Prostate gland (tissue), 2 donors: ENCODE results near the gene ZNF664. TPM values are rescaled to one million over a fixed set of nuclear protein-coding genes. Genes with fewer than 3 reads are reported as not detected.
"Not testable (repeated sequence)": the region's sequence is repeated elsewhere in the genome, so short reads cannot be mapped to it uniquely, and the experiment has no call there.

Experiments
- DNase-seq: peaks from one replicate; pipeline ENCODE4 v3.0.0-alpha.2; 2019; ENCODE audit warnings: low spot score
- H3K27ac ChIP-seq, 2 donors: fragments of 200-600 bp; sonication (generic); 2 replicates each; pipeline ENCODE4 v1.5.1; 2017 to 2019
- H3K27me3 ChIP-seq: fragments of 200-600 bp; sonication (generic); replicated peaks from 2 replicates; pipeline ENCODE4 v1.5.1; 2019; ENCODE audit not compliant: insufficient read depth
- H3K36me3 ChIP-seq, 2 donors: fragments of 200-600 bp; sonication (generic); 1 replicate in 1 of 2; 2 replicates in 1 of 2; pipeline versions ENCODE4 v1.5.1 to v1.8.1; 2017 to 2019
- H3K4me1 ChIP-seq: fragments of 200-600 bp; sonication (generic); replicated peaks from 2 replicates; pipeline ENCODE4 v1.5.1; 2019
- H3K4me3 ChIP-seq, 2 donors: fragments of 200-600 bp; sonication (generic); 2 replicates each; pipeline ENCODE4 v1.5.1; 2017 to 2019
- H3K9me3 ChIP-seq: fragments of 200-600 bp; sonication (generic); 2 replicates; pipeline ENCODE4 v1.5.1; 2017
- POLR2A ChIP-seq: fragments of 450-650 bp; IDR thresholded peaks from one replicate; pipeline ENCODE4 v1.6.1; 2016; ENCODE audit warnings: antibody characterized with exemption, mild to moderate bottlenecking
- POLR2AphosphoS5 ChIP-seq: sonication (generic); formaldehyde crosslinking; IDR thresholded peaks from one replicate; pipeline ENCODE4 v1.6.1; 2017; ENCODE audit warnings: antibody characterized with exemption
- WGBS: methylation state at CpG from one replicate; pipeline ENCODE4 v1.1.5; 2018; 5-methylcytosine and 5-hydroxymethylcytosine counted together
- intact Hi-C: fragments of 100-400 bp; cut with DNase I; formaldehyde crosslinking; loops from one replicate; pipeline ENCODE4 v1.14.2; 2022
- total RNA-seq, 2 donors: library from RNA; depleted of rRNA; stranded (reverse); fragments of >200 nt; gene quantifications; one replicate each; pipeline ENCODE4 v1.1.0, GENCODE V29; 2016
- TF ChIP-seq, protein P1 (sequence below), 4 experiments: fragments of 200-600 bp in 2 of 4; fragments of 450-650 bp in 2 of 4; sonication (generic) in 2 of 4; IDR thresholded peaks; 1 replicate in 3 of 4; 2 replicates in 1 of 4; pipeline ENCODE4 v1.5.1; 2016 to 2019; ENCODE audit warnings: antibody characterized with exemption in 4 of 4, mild to moderate bottlenecking in 2 of 4, moderate library complexity in 2 of 4

The ZNF664 gene
- total RNA-seq, 2 donors from 2014 or later, result 59.4 to 70.5 TPM

DNA sequence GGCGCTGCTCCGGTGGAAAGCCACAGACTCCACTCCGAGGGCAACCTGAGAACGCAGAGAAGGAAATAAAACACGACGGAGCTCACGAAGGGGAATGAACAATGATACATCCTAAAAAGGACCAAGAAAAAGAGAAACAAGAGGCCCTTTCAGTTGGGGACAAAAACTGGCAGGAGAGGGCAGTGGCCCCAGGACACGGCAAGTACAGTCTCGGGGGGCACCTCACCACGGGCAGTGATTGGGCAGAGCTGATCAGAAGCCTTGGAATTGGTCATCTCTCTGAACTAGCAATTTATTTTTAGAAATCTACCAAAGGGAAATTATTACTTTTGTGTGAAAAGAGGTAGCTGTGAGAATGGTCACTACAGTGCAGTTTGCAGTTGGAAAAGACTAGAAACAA is 28.3 kb upstream of the ZNF664 start:
- H3K27me3 ChIP-seq, result no peaks in the 10 kb centered on the region
- no peaks in the 10 kb centered on the region for H3K4me1 ChIP-seq
- no peak for TF ChIP-seq POLR2A
- intact Hi-C loops, result no loop called here
- no peak for DNase-seq
- WGBS, result 90% methylated on average over 10 of the region's 10 CpGs
- no peak overlapping the region for H3K4me3 ChIP-seq
- no peaks in the 10 kb centered on the region for H3K9me3 ChIP-seq
- peaks cover 0 to 3% of the 10 kb centered on the region in 2 donors for H3K36me3 ChIP-seq
- no peak overlapping the region for H3K27ac ChIP-seq

DNA sequence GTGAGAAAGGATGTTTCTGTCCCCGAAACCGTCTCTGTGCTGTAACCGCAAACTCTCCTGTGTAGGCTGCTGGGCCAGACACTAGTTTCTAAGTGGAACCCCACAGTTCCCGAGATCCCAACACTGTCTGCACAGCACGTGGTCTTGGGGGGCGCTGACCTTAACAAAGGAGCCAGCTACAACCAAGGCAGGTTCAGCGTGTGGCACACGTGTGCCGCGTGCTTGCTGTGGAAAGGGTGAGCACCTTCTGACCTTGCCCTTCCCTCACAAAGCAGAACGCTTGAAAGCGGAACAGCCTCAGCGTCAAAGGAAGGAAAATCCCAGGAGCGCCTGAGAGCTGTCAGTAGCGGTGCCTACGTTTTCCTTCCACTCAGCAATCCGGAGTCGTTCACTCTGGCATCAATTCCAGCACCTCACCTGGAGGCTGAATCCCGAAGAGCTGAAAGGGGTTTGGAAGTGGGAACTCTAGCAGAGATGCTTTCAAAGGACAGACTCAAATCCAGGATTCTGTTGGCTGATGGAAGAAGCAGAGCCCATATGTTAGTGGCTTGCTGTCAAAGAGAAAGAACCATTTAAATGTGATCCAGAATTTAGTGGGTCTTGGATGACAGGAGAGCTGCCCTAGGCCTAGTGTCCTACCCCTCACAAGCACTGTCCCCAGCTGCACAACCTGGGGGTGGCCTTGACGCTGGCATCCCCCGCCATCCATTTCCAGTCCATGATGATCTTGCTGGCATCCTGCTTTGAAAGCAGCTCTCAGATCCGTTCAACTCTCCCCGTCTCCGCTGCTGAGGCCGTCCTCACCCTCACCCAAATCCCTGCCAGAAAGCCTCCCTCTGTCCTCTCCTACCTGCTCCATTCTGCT is 27.5 kb upstream of the ZNF664 start:
- Histone ChIP-seq H3K4me3 (no peak overlapping the region), H3K4me1 (no peaks in the 10 kb centered on the region), H3K9me3 (no peaks in the 10 kb centered on the region), H3K36me3 (peaks cover 0 to 3% of the 10 kb centered on the region in 2 donors), H3K27ac (no peak overlapping the region), H3K27me3 (no peaks in the 10 kb centered on the region)
- TF ChIP-seq POLR2AphosphoS5, result no peak
- TF ChIP-seq POLR2A, result no peak
- TF ChIP-seq, protein P1, sequence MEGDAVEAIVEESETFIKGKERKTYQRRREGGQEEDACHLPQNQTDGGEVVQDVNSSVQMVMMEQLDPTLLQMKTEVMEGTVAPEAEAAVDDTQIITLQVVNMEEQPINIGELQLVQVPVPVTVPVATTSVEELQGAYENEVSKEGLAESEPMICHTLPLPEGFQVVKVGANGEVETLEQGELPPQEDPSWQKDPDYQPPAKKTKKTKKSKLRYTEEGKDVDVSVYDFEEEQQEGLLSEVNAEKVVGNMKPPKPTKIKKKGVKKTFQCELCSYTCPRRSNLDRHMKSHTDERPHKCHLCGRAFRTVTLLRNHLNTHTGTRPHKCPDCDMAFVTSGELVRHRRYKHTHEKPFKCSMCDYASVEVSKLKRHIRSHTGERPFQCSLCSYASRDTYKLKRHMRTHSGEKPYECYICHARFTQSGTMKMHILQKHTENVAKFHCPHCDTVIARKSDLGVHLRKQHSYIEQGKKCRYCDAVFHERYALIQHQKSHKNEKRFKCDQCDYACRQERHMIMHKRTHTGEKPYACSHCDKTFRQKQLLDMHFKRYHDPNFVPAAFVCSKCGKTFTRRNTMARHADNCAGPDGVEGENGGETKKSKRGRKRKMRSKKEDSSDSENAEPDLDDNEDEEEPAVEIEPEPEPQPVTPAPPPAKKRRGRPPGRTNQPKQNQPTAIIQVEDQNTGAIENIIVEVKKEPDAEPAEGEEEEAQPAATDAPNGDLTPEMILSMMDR (IDR thresholded peaks at IDR 0.05), result no peak
- no peak for DNase-seq
- 81% methylated on average over 25 of the region's 25 CpGs for WGBS
- intact Hi-C loops, result no loop called here

DNA sequence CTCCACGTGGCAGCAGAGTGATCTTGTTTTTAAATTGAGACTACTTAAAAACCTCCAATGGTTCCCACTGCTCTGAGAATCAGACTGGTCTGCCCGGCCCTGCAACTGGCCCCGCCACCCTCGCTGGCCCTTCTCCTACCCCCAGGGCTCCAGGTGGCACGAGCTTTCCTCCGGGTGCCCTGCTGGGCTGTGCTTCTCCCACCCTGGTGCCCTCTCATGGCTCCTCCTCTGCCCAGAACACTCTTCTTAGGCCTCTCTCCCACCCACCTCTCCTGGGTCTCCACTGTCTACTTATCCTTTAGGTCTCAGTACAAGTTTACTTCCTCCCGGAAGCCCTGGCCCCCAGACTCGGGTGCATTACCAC is 26.9 kb upstream of the ZNF664 start:
- WGBS, result 79% methylated on average over 8 of the region's 8 CpGs
- no peak for DNase-seq
- H3K4me1 ChIP-seq, result no peaks in the 10 kb centered on the region
- H3K27me3 ChIP-seq, result no peaks in the 10 kb centered on the region
- peaks cover 0 to 3% of the 10 kb centered on the region in 2 donors for H3K36me3 ChIP-seq
- intact Hi-C loops, result no loop called here
- no peak overlapping the region for H3K27ac ChIP-seq
- H3K9me3 ChIP-seq, result no peaks in the 10 kb centered on the region
- no peak for TF ChIP-seq POLR2A
- no peak for TF ChIP-seq POLR2AphosphoS5
- TF ChIP-seq, protein P1 (IDR thresholded peaks at IDR 0.05), result no peak
- no peak overlapping the region for H3K4me3 ChIP-seq

DNA sequence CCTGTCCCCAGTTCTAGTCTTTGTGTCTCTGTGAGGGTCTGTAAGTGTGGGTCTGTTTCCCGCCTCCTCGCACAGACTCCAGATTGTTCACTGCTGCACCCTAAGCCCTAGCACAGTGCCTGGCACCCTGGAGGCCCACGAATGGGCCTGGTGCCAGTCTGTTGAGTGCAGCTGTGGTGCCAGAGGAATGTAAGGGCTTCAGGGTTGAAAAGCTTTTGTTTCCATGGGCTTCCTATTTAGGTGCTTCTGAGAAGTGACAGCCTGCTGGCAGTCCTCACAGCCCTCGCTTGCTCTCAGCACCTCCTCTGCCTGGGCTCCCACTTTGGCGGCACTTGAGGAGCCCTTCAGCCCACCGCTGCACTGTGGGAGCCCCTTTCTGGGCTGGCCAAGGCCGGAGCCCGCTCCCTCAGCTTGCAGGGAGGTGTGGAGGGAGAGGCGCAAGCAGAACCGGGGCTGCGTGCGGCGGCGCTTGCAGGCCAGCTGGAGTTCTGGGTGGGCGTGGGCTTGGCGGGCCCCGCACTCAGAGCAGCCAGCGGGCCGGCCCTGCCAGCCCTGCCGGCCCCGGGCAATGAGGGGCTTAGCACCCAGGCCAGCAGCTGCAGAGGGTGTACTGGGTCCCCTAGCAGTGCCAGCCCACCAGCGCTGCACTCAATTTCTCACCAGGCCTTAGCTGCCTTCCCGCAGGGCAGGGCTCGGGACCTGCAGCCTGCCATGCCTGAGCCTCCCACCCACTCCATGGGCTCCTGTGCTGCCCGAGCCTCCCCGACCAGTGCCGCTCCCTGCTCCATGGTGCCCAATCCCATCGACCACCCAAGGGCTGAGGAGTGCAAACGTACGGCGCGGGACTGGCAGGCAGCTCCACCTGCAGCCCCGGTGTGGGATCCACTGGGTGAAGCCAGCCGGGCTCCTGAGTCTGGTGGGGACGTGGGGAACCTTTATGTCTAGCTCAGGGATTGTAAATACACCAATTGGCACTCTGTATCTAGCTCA is 26.2 kb upstream of the ZNF664 start:
- H3K36me3 ChIP-seq, intact Hi-C loops, H3K4me3 ChIP-seq, H3K9me3 ChIP-seq, H3K27ac ChIP-seq, H3K27me3 ChIP-seq, H3K4me1 ChIP-seq, DNase-seq: not testable (repeated sequence)
- WGBS, result 94% methylated on average over 35 of the region's 35 CpGs

DNA sequence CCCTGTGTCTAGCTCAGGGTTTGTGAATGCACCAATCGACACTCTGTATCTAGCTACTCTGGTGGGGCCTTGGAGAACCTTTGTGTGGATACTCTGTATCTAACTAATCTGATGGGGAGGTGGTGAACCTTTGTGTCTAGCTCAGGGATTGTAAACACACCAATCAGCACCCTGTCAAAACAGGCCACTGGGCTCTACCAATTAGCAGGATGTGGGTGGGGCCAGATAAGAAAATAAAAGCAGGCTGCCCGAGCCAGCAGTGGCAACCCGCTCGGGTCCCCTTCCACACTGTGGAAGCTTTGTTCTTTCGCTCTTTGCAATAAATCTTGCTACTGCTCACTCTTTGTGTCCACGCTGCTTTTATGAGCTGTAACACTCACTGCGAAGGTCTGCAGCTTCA is 25.5 kb upstream of the ZNF664 start:
- H3K36me3 ChIP-seq, H3K4me1 ChIP-seq, H3K9me3 ChIP-seq, DNase-seq, H3K27ac ChIP-seq, H3K27me3 ChIP-seq, H3K4me3 ChIP-seq, intact Hi-C loops: not testable (repeated sequence)
- WGBS, result 64% methylated on average over 7 of the region's 7 CpGs

DNA sequence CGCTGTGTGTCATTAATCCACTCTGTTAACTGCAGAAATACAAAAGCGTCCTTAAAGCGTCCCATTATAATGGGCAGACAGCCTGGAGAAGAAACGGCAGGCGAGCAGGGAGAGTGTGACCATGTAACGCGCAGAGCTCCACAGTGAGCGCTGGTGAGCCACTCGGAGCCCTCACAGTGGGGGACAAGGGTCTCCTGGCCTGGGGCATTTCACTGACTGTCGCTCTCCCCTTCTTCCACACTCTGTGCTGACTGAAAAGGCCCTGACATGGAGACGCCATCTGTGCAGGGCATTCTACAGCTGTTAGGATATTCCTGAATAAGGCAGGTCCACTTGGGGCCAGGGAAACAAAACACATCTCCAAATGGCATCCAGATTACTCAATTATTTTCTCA is 24.6 kb upstream of the ZNF664 start:
- no peak overlapping the region for H3K4me3 ChIP-seq
- no peaks in the 10 kb centered on the region for H3K4me1 ChIP-seq
- WGBS, result 89% methylated on average over 11 of the region's 11 CpGs
- H3K36me3 ChIP-seq, result peaks cover 0 to 3% of the 10 kb centered on the region in 2 donors
- H3K27ac ChIP-seq, result no peak overlapping the region
- TF ChIP-seq POLR2AphosphoS5, result no peak
- TF ChIP-seq, protein P1 (IDR thresholded peaks at IDR 0.05), result no peak
- TF ChIP-seq POLR2A, result no peak
- DNase-seq, result no peak
- H3K27me3 ChIP-seq, result no peaks in the 10 kb centered on the region
- intact Hi-C loops, result no loop called here
- no peaks in the 10 kb centered on the region for H3K9me3 ChIP-seq
